HepG2 (cell line): ENCODE results near the gene INAFM1. TPM values are rescaled to one million over a fixed set of nuclear protein-coding genes. Genes with fewer than 3 reads are reported as not detected.

Source experiments
- HNRNPH1 ChIP-seq: fragments of 200-400 bp; formaldehyde crosslinking; optimal IDR thresholded peaks from 2 replicates; pipeline ENCODE3; 2017; ENCODE audit warnings: mild to moderate bottlenecking, low read depth, low read length
- KLF16 ChIP-seq, 2 experiments: sonication (generic) in 1 of 2; formaldehyde crosslinking in 1 of 2; IDR thresholded peaks; 2 replicates each; pipeline versions ENCODE4 v1.6.1 to v1.8.0; 2016 to 2023; ENCODE audit warnings: missing genetic modification reagents in 2 of 2, missing compliant biosample characterization in 1 of 2
- PTBP1 ChIP-seq: fragments of 200-400 bp; formaldehyde crosslinking; IDR thresholded peaks from 2 replicates; pipeline ENCODE4 v1.6.1; 2018; ENCODE audit warnings: low read length, low read depth; ENCODE audit not compliant: poor library complexity, severe bottlenecking
- SALL1 ChIP-seq: sonication (generic); formaldehyde crosslinking; IDR thresholded peaks from 2 replicates; pipeline ENCODE4 v1.8.0; 2022; ENCODE audit warnings: mild to moderate bottlenecking, missing genetic modification reagents
- SP1 ChIP-seq, 2 experiments: fragments of 450-650 bp in 1 of 2; sonication (generic) in 1 of 2; formaldehyde crosslinking in 1 of 2; IDR thresholded peaks; 2 replicates each; pipeline versions ENCODE4 v1.4.0 to v1.6.1; 2016 to 2020; ENCODE audit warnings: missing genetic modification reagents in 1 of 2
- TEAD2 ChIP-seq: sonication (generic); formaldehyde crosslinking; IDR thresholded peaks from 2 replicates; pipeline ENCODE4 v1.9.0; 2021; ENCODE audit warnings: missing genetic modification reagents
- U2AF1 ChIP-seq: fragments of 200-400 bp; formaldehyde crosslinking; optimal IDR thresholded peaks from 2 replicates; pipeline ENCODE3; 2017; ENCODE audit warnings: mild to moderate bottlenecking, low read depth, low read length
- ZBTB1 ChIP-seq: sonication (generic); formaldehyde crosslinking; IDR thresholded peaks from 2 replicates; pipeline ENCODE4 v1.4.0; 2020; ENCODE audit warnings: missing genetic modification reagents, borderline replicate concordance
- ZNF350 ChIP-seq: sonication (generic); formaldehyde crosslinking; IDR thresholded peaks from 2 replicates; pipeline ENCODE4 v1.4.0; 2020; ENCODE audit warnings: mild to moderate bottlenecking, low read depth, missing genetic modification reagents, borderline replicate concordance
- ZNF431 ChIP-seq: sonication (generic); formaldehyde crosslinking; IDR thresholded peaks from 2 replicates; pipeline ENCODE4 v1.9.0; 2022; ENCODE audit warnings: missing genetic modification reagents, low read depth, mild to moderate bottlenecking, borderline replicate concordance
- ZNF546 ChIP-seq: sonication (generic); formaldehyde crosslinking; conservative IDR thresholded peaks from 2 replicates; pipeline ENCODE4 v1.8.1; 2023; ENCODE audit warnings: mild to moderate bottlenecking, missing genetic modification reagents
- ZNF644 ChIP-seq: IDR thresholded peaks from 2 replicates; pipeline ENCODE4 v1.6.1; 2016; ENCODE audit warnings: low read depth
- ZSCAN31 ChIP-seq: sonication (generic); formaldehyde crosslinking; IDR thresholded peaks from 2 replicates; pipeline ENCODE4 v1.5.0; 2020; ENCODE audit warnings: low read depth, mild to moderate bottlenecking, missing genetic modification reagents
- polyA plus RNA-seq, 8 experiments: library from polyadenylated mRNA; depleted of rRNA in 3 of 8; stranded (reverse) in 7 of 8; unstranded in 1 of 8; fragments of >200 nt; fragmentation: Illumina TruSeq in 4 of 8; extraction: Trizol in 4 of 8; gene quantifications; 2 replicates each; pipeline versions ENCODE4 v1.2.1 to v1.2.3, GENCODE V29; 2011 to 2016; ENCODE audit warnings: low read depth in 4 of 8, missing spikeins in 1 of 8, mixed read lengths in 1 of 8; ENCODE audit not compliant: insufficient read depth in 1 of 8
- total RNA-seq, 5 experiments: library from RNA; depleted of rRNA; stranded (reverse); fragments of >200 nt; fragmentation: Illumina TruSeq; extraction: Trizol; gene quantifications; 2 replicates each; pipeline ENCODE4 v1.2.3, GENCODE V29; 2016; ENCODE audit warnings: low read depth in 1 of 5
- TF ChIP-seq, protein P1 (sequence below): sonication (generic); formaldehyde crosslinking; IDR thresholded peaks from 2 replicates; pipeline ENCODE4 v1.4.0; 2020; ENCODE audit warnings: mild to moderate bottlenecking, missing genetic modification reagents
- TF ChIP-seq, protein P2 (sequence below): sonication (generic); formaldehyde crosslinking; IDR thresholded peaks from 2 replicates; pipeline ENCODE4 v1.5.0; 2020; ENCODE audit warnings: mild to moderate bottlenecking, missing genetic modification reagents
- TF ChIP-seq, protein P3 (sequence below): sonication (generic); formaldehyde crosslinking; IDR thresholded peaks from 2 replicates; pipeline ENCODE4 v1.5.1; 2020; ENCODE audit warnings: missing genetic modification reagents, mild to moderate bottlenecking, borderline replicate concordance
- TF ChIP-seq, protein P4 (sequence below): IDR thresholded peaks from 2 replicates; pipeline ENCODE4 v1.6.1; 2016; ENCODE audit warnings: mild to moderate bottlenecking

INAFM1 gene
- total and polyA plus RNA-seq, 2 of the 13 experiments (the other 11 are each of a cell fraction or from before 2014, with no cell fraction given), result 0.88 to 1.9 TPM

DNA sequence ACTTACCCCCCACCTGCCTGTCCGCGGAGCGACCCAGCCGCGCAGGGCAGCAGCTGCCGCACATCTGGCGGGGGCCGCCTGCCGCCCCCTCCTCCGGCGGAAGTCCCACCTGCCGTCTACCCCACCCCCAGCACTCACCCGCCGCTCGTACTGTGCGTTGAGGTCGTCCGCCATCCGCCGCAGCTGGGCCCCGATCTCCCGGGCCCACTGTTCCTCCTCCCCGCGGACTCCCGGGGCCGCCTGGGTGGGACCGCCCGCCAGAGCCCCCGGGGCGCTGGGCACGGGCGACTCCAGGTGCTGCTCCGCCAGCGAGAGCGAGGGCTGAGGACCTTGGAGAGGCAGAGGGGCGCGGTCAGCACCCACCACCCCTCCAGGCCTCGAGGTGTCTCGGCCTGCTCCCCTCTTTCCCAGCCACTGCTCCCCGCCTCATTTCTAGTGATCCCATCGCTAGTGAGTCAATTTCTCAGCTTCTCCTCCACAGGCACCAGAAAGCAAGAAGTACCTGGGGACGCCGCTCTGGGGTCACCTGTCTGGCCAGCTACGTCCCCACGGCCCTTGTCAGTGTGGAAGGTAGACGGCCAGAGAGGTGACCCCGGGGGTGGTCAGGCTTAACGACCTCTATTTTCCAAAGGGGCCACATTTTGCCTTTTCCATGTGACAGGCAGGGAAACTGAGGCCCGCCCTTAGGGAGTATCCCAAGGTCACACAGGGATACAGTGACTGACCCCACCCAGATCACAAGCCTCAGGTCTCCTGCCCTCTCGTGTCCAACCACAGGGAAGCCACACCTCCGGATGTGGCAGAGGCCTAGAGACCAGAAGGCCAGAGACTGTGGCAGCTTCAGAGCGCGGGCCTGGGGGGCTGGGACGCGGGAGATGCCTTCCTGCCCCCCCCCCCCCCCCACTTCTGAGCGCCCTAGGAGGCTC is 48.0 kb upstream of the INAFM1 start (continued):
- TF ChIP-seq, protein P1, sequence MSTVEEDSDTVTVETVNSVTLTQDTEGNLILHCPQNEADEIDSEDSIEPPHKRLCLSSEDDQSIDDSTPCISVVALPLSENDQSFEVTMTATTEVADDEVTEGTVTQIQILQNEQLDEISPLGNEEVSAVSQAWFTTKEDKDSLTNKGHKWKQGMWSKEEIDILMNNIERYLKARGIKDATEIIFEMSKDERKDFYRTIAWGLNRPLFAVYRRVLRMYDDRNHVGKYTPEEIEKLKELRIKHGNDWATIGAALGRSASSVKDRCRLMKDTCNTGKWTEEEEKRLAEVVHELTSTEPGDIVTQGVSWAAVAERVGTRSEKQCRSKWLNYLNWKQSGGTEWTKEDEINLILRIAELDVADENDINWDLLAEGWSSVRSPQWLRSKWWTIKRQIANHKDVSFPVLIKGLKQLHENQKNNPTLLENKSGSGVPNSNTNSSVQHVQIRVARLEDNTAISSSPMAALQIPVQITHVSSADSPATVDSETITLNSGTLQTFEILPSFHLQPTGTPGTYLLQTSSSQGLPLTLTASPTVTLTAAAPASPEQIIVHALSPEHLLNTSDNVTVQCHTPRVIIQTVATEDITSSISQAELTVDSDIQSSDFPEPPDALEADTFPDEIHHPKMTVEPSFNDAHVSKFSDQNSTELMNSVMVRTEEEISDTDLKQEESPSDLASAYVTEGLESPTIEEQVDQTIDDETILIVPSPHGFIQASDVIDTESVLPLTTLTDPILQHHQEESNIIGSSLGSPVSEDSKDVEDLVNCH, result no peak
- no peak for TF ChIP-seq ZNF644 (CRISPR knock-in tag)
- peak; percentile 1 for TF ChIP-seq HNRNPH1
- TF ChIP-seq SALL1 (CRISPR knock-in tag), result no peak
- TF ChIP-seq, protein P2, sequence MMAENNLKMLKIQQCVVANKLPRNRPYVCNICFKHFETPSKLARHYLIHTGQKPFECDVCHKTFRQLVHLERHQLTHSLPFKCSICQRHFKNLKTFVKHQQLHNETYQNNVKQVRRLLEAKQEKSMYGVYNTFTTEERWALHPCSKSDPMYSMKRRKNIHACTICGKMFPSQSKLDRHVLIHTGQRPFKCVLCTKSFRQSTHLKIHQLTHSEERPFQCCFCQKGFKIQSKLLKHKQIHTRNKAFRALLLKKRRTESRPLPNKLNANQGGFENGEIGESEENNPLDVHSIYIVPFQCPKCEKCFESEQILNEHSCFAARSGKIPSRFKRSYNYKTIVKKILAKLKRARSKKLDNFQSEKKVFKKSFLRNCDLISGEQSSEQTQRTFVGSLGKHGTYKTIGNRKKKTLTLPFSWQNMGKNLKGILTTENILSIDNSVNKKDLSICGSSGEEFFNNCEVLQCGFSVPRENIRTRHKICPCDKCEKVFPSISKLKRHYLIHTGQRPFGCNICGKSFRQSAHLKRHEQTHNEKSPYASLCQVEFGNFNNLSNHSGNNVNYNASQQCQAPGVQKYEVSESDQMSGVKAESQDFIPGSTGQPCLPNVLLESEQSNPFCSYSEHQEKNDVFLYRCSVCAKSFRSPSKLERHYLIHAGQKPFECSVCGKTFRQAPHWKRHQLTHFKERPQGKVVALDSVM, result no peak
- no peak for TF ChIP-seq ZSCAN31 (CRISPR knock-in tag)
- TF ChIP-seq ZNF431, result 0 out of 2 replicates have a peak, but pooled peaks have one; percentile 11
- peak; percentile 64 for TF ChIP-seq PTBP1
- TF ChIP-seq, protein P3, sequence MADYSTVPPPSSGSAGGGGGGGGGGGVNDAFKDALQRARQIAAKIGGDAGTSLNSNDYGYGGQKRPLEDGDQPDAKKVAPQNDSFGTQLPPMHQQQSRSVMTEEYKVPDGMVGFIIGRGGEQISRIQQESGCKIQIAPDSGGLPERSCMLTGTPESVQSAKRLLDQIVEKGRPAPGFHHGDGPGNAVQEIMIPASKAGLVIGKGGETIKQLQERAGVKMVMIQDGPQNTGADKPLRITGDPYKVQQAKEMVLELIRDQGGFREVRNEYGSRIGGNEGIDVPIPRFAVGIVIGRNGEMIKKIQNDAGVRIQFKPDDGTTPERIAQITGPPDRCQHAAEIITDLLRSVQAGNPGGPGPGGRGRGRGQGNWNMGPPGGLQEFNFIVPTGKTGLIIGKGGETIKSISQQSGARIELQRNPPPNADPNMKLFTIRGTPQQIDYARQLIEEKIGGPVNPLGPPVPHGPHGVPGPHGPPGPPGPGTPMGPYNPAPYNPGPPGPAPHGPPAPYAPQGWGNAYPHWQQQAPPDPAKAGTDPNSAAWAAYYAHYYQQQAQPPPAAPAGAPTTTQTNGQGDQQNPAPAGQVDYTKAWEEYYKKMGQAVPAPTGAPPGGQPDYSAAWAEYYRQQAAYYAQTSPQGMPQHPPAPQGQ (CRISPR knock-in tag), result no peak
- 0 out of 4 replicates have a peak, but pooled peaks of 1 of the 2 experiments have one; percentile 2 for TF ChIP-seq KLF16 (CRISPR knock-in tag; IDR thresholded peaks at IDR 0.05)
- no peak; the same call in 1 of the 2 replicates for TF ChIP-seq ZNF350 (CRISPR knock-in tag)
- TF ChIP-seq SP1 (IDR thresholded peaks at IDR 0.05), result no peak
- no peak; the same call in 1 of the 2 replicates for TF ChIP-seq SP1 (CRISPR knock-in tag; IDR thresholded peaks at IDR 0.05)
- no peak for TF ChIP-seq TEAD2 (CRISPR knock-in tag)
- no peak for TF ChIP-seq U2AF1
- no peak; the same call in 1 of the 2 replicates for TF ChIP-seq ZNF546 (CRISPR knock-in tag)
- no peak for TF ChIP-seq ZBTB1 (CRISPR knock-in tag)
- TF ChIP-seq, protein P4, sequence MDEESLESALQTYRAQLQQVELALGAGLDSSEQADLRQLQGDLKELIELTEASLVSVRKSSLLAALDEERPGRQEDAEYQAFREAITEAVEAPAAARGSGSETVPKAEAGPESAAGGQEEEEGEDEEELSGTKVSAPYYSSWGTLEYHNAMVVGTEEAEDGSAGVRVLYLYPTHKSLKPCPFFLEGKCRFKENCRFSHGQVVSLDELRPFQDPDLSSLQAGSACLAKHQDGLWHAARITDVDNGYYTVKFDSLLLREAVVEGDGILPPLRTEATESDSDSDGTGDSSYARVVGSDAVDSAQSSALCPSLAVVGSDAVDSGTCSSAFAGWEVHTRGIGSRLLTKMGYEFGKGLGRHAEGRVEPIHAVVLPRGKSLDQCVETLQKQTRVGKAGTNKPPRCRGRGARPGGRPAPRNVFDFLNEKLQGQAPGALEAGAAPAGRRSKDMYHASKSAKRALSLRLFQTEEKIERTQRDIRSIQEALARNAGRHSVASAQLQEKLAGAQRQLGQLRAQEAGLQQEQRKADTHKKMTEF (CRISPR knock-in tag), result peak; percentile 58; the same call in 1 of the 2 replicates
